ENCODE data around the gene INS. TPM values are rescaled to one million over a fixed set of nuclear protein-coding genes. Genes with fewer than 3 reads are reported as not detected.

Gene INS
- total RNA-seq, 3 donors from 2014 or later, result not detected

DNA sequence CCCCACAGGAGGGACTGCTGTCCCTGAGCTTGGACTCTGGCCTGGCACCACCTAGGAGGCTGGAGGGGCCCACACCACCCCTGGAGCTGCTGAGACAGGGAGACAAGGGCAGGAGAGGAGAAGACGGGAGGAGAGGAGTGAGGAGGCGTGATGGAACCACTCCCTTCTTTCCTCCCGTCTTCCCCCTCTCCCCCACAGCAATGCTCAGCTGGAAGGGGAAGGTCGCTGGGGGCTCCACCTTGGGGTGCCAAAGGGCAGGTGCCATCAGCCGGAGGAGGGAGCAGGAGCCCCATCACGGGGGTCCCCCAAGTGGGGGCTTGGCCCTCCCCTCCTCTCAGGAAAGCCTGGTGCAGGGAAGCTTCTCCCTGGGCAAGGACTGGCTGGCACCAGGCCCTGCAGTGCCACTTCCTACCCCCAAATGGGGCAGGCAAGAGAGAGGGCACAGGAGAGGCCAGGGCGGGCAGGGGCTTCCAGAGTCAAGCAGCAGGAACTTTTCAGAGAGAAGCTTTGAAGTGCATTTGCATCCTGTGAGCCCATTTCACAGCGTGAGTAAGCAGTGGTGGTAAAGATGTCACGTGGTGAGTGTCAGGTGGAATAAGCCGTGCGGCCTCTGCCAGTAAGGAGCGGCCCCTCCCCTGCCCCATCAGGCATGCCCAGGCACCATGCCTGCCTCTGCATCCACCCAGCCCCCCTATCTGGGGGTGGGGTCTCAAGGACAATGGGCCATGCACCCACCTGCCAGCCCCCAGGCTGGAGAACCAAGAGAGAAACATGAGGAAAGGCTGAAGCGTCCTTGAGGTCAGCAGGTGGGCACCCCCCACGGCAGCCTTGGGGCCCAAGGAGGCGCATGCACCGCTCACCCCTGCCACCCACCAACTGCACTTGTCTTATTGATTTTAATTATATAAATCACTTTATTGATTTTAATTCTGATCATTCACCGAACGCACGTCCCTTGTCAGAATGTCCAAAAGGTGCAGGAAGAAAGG, 26.7 kb downstream of the INS start:
- Mint-ChIP-seq H3K4me1 (ENCODE audit: low read depth) (peaks cover 2% of the 10 kb centered on the region), H3K9me3 (no peaks in the 10 kb centered on the region), H3K4me3 (no peak overlapping the region), H3K27me3 (ENCODE audit: low read depth) (peaks cover 59% of the 10 kb centered on the region), H3K36me3 (ENCODE audit: insufficient read depth) (no peaks in the 10 kb centered on the region)
- no peak for ATAC-seq
- DNase-seq, result no peak

- Mint-ChIP-seq H3K9me3 (no peaks in the 10 kb centered on the region), H3K4me3 (no peak overlapping the region), H3K27me3 (ENCODE audit: low read depth) (peaks cover 62% of the 10 kb centered on the region), H3K36me3 (ENCODE audit: insufficient read depth) (no peaks in the 10 kb centered on the region), H3K4me1 (ENCODE audit: low read depth) (peaks cover 2% of the 10 kb centered on the region)
- DNase-seq (no peak), ATAC-seq (no peak)
These were observed 27.6 kb downstream of the INS start for GRCh38 chr11:2133241-2134021.

- H3K4me3 Mint-ChIP-seq, result no peak overlapping the region
- H3K36me3 Mint-ChIP-seq (ENCODE audit: insufficient read depth), result no peaks in the 10 kb centered on the region
- peaks cover 60% of the 10 kb centered on the region for H3K27me3 Mint-ChIP-seq (ENCODE audit: low read depth)
- H3K4me1 Mint-ChIP-seq (ENCODE audit: low read depth), result no peaks in the 10 kb centered on the region
- no peaks in the 10 kb centered on the region for H3K9me3 Mint-ChIP-seq
- DNase-seq (no peak), ATAC-seq (no peak)
These were observed 28.2 kb downstream of the INS start for GRCh38 chr11:2132874-2133240.

- no peak for ATAC-seq
- H3K36me3 Mint-ChIP-seq (ENCODE audit: insufficient read depth), result no peaks in the 10 kb centered on the region
- no peak overlapping the region for H3K4me3 Mint-ChIP-seq
- H3K9me3 Mint-ChIP-seq, result no peaks in the 10 kb centered on the region
- no peaks in the 10 kb centered on the region for H3K4me1 Mint-ChIP-seq (ENCODE audit: low read depth)
- peaks cover 55% of the 10 kb centered on the region for H3K27me3 Mint-ChIP-seq (ENCODE audit: low read depth)
- DNase-seq, result no peak
These were observed 28.8 kb downstream of the INS start for GRCh38 chr11:2132246-2132645.

DNA sequence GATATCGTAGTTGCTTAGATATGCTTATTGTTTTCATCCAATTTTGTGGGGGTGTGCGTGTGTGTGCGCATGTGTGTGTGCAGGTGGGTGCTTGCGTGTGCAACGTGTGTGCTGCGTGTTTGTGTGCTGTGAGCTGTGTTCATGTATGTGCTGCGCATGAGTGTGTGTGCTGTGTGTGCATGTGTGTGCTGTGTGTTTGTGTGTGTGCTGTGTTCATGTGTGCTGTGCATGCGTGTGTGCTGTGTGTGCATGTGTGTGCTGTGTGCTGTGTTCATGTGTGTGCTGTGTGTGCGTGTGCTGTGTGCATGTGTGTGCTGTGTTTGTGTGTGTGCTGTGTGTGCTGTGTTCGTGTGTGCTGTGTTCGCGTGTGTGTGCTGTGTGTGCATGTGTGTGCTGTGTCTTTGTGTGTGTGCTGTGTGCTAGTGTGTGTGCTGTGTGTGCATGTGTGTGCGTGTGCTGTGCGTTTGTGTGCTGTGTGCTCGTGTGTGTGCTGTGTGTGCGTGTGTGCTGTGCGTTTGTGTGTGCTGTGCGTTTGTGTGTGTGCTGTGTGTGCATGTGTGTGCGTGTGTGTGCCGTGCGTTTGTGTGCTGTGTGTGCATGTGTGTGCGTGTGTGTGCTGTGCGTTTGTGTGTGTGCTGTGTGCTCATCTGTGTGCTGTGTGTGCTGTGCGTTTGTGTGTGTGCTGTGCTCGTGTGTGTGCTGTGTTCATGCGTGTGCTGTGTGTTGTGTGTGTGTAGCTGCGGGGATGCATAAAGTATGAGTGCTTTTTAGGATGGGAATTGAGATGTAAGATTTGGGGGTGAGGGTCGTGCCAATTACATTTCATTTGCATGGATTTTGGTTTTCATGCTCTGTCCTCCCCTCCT, 29.4 kb downstream of the INS start:
- peaks cover 51% of the 10 kb centered on the region for H3K27me3 Mint-ChIP-seq (ENCODE audit: low read depth)
- no peaks in the 10 kb centered on the region for H3K36me3 Mint-ChIP-seq (ENCODE audit: insufficient read depth)
- H3K9me3 Mint-ChIP-seq, result no peaks in the 10 kb centered on the region
- no peaks in the 10 kb centered on the region for H3K4me1 Mint-ChIP-seq (ENCODE audit: low read depth)
- DNase-seq (no peak), ATAC-seq (no peak)
- no peak overlapping the region for H3K4me3 Mint-ChIP-seq

GRCh38 chr11:2130881-2131352, 30.1 kb downstream of the INS start:
- DNase-seq (no peak), ATAC-seq (no peak)
- Mint-ChIP-seq H3K27me3 (ENCODE audit: low read depth) (peaks cover 44% of the 10 kb centered on the region), H3K4me3 (no peak overlapping the region), H3K4me1 (ENCODE audit: low read depth) (no peaks in the 10 kb centered on the region), H3K9me3 (no peaks in the 10 kb centered on the region), H3K36me3 (ENCODE audit: insufficient read depth) (no peaks in the 10 kb centered on the region)

DNA sequence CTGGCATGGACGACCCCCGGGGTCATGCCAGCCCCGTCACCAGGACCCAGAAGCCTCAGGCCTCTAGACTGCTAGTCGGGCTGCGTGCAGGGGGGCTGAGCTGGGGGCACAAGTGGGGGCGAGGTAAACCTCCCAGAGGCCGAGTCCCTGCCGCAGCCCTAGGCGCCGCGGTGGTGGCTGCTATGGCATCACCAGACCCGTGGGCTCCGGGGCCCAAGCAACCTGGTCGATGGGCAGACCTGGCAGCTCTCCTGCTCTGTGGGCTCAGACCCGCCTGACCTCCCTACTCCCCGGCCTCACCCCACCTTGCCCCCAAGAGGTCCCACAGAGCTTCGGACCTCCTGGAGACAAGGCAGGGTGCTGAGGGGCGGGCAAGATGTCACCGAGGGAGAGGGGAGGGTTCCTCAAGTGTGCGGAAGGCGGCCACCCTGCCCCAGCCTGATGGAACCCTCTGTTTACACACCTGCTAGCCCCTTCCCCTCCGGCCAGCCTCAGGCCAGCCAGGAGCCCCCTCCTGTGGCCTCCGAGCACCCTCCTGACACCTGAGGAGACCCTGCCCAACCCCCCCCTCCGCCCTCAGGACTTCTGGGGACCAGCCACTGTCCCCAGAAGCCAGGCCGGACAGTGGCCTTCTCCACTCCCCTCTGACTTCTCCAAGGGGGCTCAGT, 31.2 kb downstream of the INS start:
- Mint-ChIP-seq H3K36me3 (ENCODE audit: insufficient read depth) (no peaks in the 10 kb centered on the region), H3K27me3 (ENCODE audit: low read depth) (peaks cover 35% of the 10 kb centered on the region), H3K4me3 (no peak overlapping the region), H3K9me3 (no peaks in the 10 kb centered on the region), H3K4me1 (ENCODE audit: low read depth) (no peaks in the 10 kb centered on the region)
- DNase-seq (no peak), ATAC-seq (no peak)

DNA sequence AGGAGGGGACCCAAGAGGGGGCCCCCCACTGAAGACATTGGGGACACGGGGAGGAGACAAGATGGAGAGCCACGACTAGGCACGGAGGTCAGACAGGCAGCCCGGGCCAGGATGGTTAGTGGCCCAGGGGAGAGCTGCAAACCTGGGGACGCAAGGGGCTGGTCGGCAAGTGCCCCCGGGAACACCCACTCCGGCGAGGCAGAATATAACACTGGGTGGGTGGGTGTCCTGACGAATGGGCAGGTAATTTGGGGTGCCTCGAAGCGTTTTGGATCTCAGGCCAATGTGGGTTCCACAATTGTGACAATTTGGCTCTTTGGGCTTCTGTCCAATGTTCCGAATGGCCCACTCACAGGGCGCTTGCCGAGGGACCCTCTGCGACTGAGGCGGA, 31.7 kb downstream of the INS start:
- Mint-ChIP-seq H3K36me3 (ENCODE audit: insufficient read depth) (no peaks in the 10 kb centered on the region), H3K4me3 (no peak overlapping the region), H3K4me1 (ENCODE audit: low read depth) (no peaks in the 10 kb centered on the region), H3K9me3 (no peaks in the 10 kb centered on the region), H3K27me3 (ENCODE audit: low read depth) (peaks cover 30% of the 10 kb centered on the region)
- ATAC-seq, result no peak
- DNase-seq, result no peak

DNA sequence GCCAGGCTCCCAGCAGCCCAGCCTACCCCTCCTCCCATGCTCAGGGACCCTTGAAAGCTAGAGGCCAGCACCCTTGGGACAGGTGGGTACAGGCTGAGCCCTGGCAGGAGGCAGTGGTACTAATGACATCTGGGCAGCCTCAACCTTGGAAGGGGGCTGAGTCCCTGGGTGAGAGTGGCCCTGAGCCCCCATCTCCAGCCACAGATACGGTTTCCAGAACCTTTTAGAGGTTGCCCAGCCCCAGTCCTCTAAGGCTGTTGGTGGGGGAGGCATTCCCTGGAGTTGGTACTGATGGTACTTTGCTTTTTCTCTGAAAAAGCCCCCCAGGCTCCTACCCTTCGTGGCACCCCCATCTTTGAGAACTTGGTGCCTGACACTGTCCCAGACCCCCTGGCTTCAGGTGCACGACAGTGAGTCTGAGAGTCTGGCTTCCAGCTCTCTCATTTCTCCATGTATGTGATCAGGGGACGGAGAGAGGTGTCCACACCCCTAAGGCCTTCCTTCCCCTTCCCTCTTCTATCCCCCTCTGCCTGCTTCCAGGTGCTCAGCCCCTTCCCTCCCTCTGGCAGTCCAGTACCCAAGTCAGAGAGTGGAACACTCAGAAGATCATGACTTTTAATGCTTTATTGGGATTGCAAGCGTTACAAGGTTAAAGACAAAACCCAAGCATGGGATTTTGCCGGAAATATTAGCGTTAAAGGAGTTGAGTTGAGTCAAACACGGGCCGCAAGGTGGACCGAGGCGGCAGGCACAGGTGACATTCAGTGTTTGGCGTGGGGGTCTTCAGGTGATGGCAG, 32.3 kb downstream of the INS start:
- no peak for DNase-seq
- H3K36me3 Mint-ChIP-seq (ENCODE audit: insufficient read depth), result no peaks in the 10 kb centered on the region
- peak in 1 of 2 donors; percentile 38 for ATAC-seq

DNA sequence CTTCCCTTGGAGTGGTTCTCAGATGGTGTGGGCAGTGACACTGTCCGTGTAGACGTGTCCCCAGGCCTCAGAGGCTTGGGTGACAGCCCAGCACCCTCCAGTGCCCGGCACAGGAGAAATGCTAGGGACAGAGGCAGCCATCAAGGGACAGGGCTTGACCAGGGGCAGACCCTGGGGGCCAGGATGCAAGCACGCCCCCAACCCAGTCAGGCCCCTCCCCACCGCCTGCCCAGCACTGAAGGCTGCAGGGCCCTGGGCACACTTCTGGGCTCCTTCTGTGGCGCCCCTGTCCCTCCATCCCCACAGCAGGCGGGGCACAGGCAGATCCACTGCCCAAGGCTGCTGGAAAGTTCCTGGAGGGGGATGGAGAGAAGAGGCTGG, 32.9 kb downstream of the INS start:
- no peaks in the 10 kb centered on the region for H3K4me1 Mint-ChIP-seq (ENCODE audit: low read depth)
- H3K4me3 Mint-ChIP-seq, result no peak overlapping the region

More for the DNA sequence above, 32.3 kb downstream of the INS start:
- no peaks in the 10 kb centered on the region for H3K4me1 Mint-ChIP-seq (ENCODE audit: low read depth)
- no peak overlapping the region for H3K4me3 Mint-ChIP-seq
- H3K27me3 Mint-ChIP-seq (ENCODE audit: low read depth), result peaks cover 33% of the 10 kb centered on the region
- H3K9me3 Mint-ChIP-seq, result no peaks in the 10 kb centered on the region

DNA sequence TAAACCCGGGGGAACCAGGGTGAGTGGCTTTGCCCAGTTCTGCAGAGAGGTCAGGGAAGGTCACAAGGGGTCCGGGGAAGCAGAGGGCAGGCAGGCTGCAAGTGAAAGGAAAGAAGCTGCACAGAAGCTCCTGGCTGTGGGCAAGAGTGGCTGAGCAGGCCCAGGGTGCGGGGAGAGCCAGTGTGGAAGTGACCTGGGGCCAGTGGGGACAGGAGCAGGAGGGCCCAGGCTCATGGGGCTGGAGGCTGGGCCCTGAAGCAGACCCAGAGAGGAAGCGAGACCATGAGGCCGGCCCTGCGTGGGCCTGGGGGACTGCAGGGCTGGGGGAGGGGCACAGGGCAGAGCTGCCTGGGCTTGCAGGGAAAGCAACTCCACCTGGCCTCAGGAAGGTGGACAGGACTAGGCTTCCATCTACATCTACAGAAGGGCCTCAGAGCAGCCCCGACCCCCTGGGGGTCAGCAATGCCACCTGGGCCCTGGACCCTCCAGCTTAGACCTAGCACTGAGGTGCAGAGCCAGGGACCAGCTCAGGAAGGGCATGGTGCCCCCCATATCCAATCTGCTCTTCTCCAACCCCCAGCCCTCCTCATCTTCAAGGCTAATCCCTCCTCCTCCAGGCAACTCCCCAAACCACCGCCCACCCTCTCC, 33.4 kb downstream of the INS start:
- ATAC-seq (no peak), DNase-seq (no peak)
- Mint-ChIP-seq H3K9me3 (no peaks in the 10 kb centered on the region), H3K36me3 (ENCODE audit: insufficient read depth) (no peaks in the 10 kb centered on the region), H3K27me3 (ENCODE audit: low read depth) (peaks cover 26% of the 10 kb centered on the region), H3K4me3 (no peak overlapping the region), H3K4me1 (ENCODE audit: low read depth) (no peaks in the 10 kb centered on the region)

More for the DNA sequence above, 32.9 kb downstream of the INS start:
- Mint-ChIP-seq H3K36me3 (ENCODE audit: insufficient read depth) (no peaks in the 10 kb centered on the region), H3K27me3 (ENCODE audit: low read depth) (peaks cover 29% of the 10 kb centered on the region), H3K9me3 (no peaks in the 10 kb centered on the region)
- DNase-seq, result no peak
- ATAC-seq, result no peak

GRCh38 chr11:2126520-2127085, 34.4 kb downstream of the INS start:
- ATAC-seq (no peak), DNase-seq (no peak)
- Mint-ChIP-seq H3K4me3 (no peak overlapping the region), H3K27me3 (ENCODE audit: low read depth) (peaks cover 25% of the 10 kb centered on the region), H3K9me3 (no peaks in the 10 kb centered on the region), H3K36me3 (ENCODE audit: insufficient read depth) (no peaks in the 10 kb centered on the region), H3K4me1 (ENCODE audit: low read depth) (no peaks in the 10 kb centered on the region)

All from activated T-cell treated with anti-CD3 and anti-CD28 coated beads, Interleukin-2, amount 50 U/mL, for 4 hours (primary cell).